Neural cell (in vitro differentiated cells): ENCODE results near the gene IFI30.

Experiments
- CTCF ChIP-seq: fragments of 450-650 bp; IDR thresholded peaks from 2 replicates; pipeline ENCODE4 v1.5.1; 2014; ENCODE audit warnings: antibody characterized with exemption, mild to moderate bottlenecking, moderate library complexity; ENCODE audit not compliant: poor library complexity, severe bottlenecking
- POLR2AphosphoS5 ChIP-seq: IDR thresholded peaks from 2 replicates; pipeline ENCODE4 v1.6.1; 2012
- REST ChIP-seq: IDR thresholded peaks from 2 replicates; pipeline ENCODE4 v1.6.1; 2012; ENCODE audit warnings: borderline replicate concordance
- TAF1 ChIP-seq: IDR thresholded peaks from 2 replicates; pipeline ENCODE4 v1.6.1; 2012; ENCODE audit warnings: low read depth

DNA sequence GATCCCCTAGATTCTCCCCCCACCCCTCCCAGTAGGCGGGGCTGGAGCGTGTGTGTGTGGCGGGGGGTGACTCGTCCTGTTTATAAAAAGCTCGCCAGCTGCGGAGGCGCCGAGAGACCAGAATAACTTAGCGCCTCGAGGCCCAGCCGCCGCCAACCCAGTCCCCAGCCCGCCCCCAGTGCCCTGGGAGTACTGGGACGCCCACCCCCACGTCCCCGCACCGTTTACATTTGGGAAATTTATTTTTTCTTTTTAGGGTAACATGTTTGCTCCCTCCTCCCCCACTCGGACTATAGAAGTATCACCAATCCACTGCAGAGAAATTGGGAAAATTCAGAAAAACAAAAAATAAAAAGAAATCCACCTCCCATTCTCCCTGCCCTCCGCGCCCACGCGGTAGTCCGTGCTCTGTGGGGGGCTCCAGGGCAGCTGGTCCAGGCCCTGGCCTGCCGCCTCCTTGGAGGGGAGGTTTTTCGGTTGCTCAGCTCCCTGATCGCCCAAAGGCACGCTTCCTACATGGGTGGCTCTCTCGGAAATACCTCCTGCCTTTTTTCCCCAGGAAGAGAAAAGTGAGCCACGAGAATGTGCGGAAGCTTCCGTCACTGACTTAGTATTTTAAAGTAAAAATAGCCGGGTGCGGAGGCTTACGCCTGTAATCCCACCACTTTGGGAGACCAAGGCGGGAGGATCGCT, 31.7 kb downstream of the IFI30 start:
- TF ChIP-seq REST = no peak
- TF ChIP-seq CTCF = no peak
- peak; percentile 17 for TF ChIP-seq TAF1
- no peak for TF ChIP-seq POLR2AphosphoS5
